ENCODE results near the gene PLAGL2. TPM values are rescaled to one million over a fixed set of nuclear protein-coding genes. Genes with fewer than 3 reads are reported as not detected.
A peak's percentile ranks its signal among the peaks of the same experiment; 100 is the strongest.

PLAGL2 gene
- total and polyA plus RNA-seq, 2 donors from 2014 or later, result 3.8 to 9.2 TPM

GRCh38 chr20:32150291-32150848 lies 57.2 kb downstream of the PLAGL2 start:
- Histone ChIP-seq H3K27ac (ENCODE audit: low read depth in 2 of 2, low read length in 2 of 2) (no peak overlapping the region), H3K4me1 (ENCODE audit: control insufficient read depth in 2 of 3, insufficient read depth in 2 of 3, low read depth in 1 of 3, low read length in 3 of 3) (peaks cover 0 to 16% (median 8%) of the 10 kb centered on the region in 3 donors), H3K9me3 (ENCODE audit: control insufficient read depth in 2 of 3, insufficient read depth in 1 of 3, low read length in 3 of 3) (no peaks in the 10 kb centered on the region), H3K27me3 (ENCODE audit: control insufficient read depth, insufficient read depth, low read length) (no peaks in the 10 kb centered on the region), H3K4me3 (ENCODE audit: low read length in 3 of 3) (no peak overlapping the region), H3K9ac (ENCODE audit: low read length in 3 of 3) (no peak overlapping the region), H3K36me3 (ENCODE audit: control insufficient read depth in 2 of 3, insufficient read depth in 3 of 3, low read length in 3 of 3) (peaks cover 2 to 41% (median 25%) of the 10 kb centered on the region in 3 donors)
- no peak for FAIRE-seq
- peak in 1 of 5 donors; percentile 28 for DNase-seq
- intact Hi-C loops (cut with DNase I), result no loop called here
- no peak for TF ChIP-seq CTCF (IDR thresholded peaks at IDR 0.05; ENCODE audit: borderline replicate concordance, extremely low read depth, insufficient read depth)

GRCh38 chr20:32149566-32150170 lies 57.9 kb downstream of the PLAGL2 start:
- FAIRE-seq, result no peak

GRCh38 chr20:32144898-32145662 lies 62.5 kb downstream of the PLAGL2 start:
- peaks cover 0 to 4% (median 0%) of the 10 kb centered on the region in 3 donors for H3K4me1 ChIP-seq (ENCODE audit: control insufficient read depth in 2 of 3, insufficient read depth in 2 of 3, low read depth in 1 of 3, low read length in 3 of 3)
- H3K9ac ChIP-seq (ENCODE audit: low read length in 3 of 3), result no peak overlapping the region
- H3K9me3 ChIP-seq (ENCODE audit: control insufficient read depth in 2 of 3, insufficient read depth in 1 of 3, low read length in 3 of 3), result no peaks in the 10 kb centered on the region
- no peak overlapping the region for H3K27ac ChIP-seq (ENCODE audit: low read depth in 2 of 2, low read length in 2 of 2)
- DNase-seq, result peak in 1 of 5 donors; percentile 10
- no peak for FAIRE-seq
- no peak for TF ChIP-seq CTCF (IDR thresholded peaks at IDR 0.05; ENCODE audit: borderline replicate concordance, extremely low read depth, insufficient read depth)
- H3K27me3 ChIP-seq (ENCODE audit: control insufficient read depth, insufficient read depth, low read length), result no peaks in the 10 kb centered on the region
- intact Hi-C loops (cut with DNase I), result no loop called here
- H3K36me3 ChIP-seq (ENCODE audit: control insufficient read depth in 2 of 3, insufficient read depth in 3 of 3, low read length in 3 of 3), result peaks cover 5 to 66% (median 46%) of the 10 kb centered on the region in 3 donors
- no peak overlapping the region for H3K4me3 ChIP-seq (ENCODE audit: low read length in 3 of 3)

More at GRCh38 chr20:32149566-32150170, 57.9 kb downstream of the PLAGL2 start:
- Histone ChIP-seq H3K27me3 (ENCODE audit: control insufficient read depth, insufficient read depth, low read length) (no peaks in the 10 kb centered on the region), H3K27ac (ENCODE audit: low read depth in 2 of 2, low read length in 2 of 2) (no peak overlapping the region), H3K9me3 (ENCODE audit: control insufficient read depth in 2 of 3, insufficient read depth in 1 of 3, low read length in 3 of 3) (no peaks in the 10 kb centered on the region), H3K4me3 (ENCODE audit: low read length in 3 of 3) (no peak overlapping the region), H3K9ac (ENCODE audit: low read length in 3 of 3) (no peak overlapping the region), H3K36me3 (ENCODE audit: control insufficient read depth in 2 of 3, insufficient read depth in 3 of 3, low read length in 3 of 3) (peaks cover 2 to 48% (median 30%) of the 10 kb centered on the region in 3 donors), H3K4me1 (ENCODE audit: control insufficient read depth in 2 of 3, insufficient read depth in 2 of 3, low read depth in 1 of 3, low read length in 3 of 3) (peaks cover 0 to 9% (median 8%) of the 10 kb centered on the region in 3 donors)
- peak in 1 of 5 donors; percentile 24 for DNase-seq
- no peak for TF ChIP-seq CTCF (IDR thresholded peaks at IDR 0.05; ENCODE audit: borderline replicate concordance, extremely low read depth, insufficient read depth)
- intact Hi-C loops (cut with DNase I), result no loop called here
